Activated T-cell treated with anti-CD3 and anti-CD28 coated beads for 4 hours (primary cell): ENCODE results near the gene PLA2G5.
"Not testable (repeated sequence)": the region's sequence is repeated elsewhere in the genome, so short reads cannot be mapped to it uniquely, and the experiment has no call there.

ENCODE experiments used
- DNase-seq: peaks from one replicate; pipeline ENCODE4 v3.0.0-alpha.2; 2020

PLA2G5 gene

GRCh38 chr1:20069874-20070273 lies at the start of gene PLA2G5:
PLA2G5 (plus strand) TSS chr1:20070194; CDS start chr1:20084831, 14,637 bp downstream.
- DNase-seq, result no peak

- DNase-seq, result no peak
Observed at GRCh38 chr1:20028125-20028524, 41.9 kb upstream of the PLA2G5 start.

DNA sequence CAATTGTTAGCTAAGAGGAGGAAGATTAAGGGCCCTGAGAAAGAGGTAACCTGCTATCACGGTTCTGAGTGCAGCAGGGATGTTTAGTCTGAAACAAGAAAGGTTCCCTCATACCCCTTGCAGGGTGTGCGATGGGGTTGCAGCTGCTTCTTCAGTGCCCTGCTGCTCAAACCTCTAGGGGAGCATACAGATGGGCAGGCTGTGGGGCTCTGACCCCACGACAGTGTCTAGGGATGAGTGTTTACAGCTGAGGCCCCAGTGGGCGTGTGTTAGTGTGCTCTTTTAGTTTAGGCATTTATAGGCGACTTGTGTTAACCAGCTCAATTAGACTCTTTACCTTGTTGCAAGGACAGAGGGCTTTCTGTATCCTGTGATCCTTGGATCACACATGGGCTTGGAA lies 41.3 kb upstream of the PLA2G5 start:
- DNase-seq, result no peak

DNA sequence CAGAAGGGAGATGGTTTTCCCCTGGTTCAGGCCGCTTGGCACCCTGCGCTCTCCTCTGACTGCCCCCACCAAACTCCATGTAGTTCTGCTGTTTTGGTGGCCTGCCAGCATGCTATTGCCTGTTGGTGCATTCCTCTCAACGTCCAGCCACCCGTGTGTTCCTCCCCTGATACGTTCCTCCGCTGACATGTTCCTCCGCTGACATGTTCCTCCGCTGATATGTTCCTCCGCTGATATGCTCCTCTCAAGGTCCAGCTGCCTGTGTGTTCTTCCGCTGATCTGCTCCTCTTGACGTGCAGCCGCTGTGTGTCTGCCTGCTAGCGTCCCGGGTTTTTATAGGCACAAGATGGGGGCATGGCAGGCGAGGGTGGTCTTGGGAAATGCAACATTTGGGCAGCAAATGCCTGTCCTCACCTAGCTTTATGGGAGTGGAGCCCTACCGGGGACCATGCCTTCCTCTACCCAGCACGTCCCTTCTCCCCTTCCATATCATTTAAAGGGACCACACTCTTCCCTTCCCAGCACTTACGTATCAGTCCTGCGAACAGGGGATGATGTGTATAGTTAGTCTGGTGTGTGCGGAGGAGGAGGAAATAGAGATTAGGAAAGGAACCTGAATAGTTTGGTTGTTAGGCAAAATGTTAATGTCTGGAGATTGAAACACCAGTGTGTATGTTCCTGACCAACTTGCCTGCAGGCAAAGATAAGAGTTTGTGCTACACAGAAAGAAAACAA lies 40.6 kb upstream of the PLA2G5 start:
- no peak for DNase-seq

DNA sequence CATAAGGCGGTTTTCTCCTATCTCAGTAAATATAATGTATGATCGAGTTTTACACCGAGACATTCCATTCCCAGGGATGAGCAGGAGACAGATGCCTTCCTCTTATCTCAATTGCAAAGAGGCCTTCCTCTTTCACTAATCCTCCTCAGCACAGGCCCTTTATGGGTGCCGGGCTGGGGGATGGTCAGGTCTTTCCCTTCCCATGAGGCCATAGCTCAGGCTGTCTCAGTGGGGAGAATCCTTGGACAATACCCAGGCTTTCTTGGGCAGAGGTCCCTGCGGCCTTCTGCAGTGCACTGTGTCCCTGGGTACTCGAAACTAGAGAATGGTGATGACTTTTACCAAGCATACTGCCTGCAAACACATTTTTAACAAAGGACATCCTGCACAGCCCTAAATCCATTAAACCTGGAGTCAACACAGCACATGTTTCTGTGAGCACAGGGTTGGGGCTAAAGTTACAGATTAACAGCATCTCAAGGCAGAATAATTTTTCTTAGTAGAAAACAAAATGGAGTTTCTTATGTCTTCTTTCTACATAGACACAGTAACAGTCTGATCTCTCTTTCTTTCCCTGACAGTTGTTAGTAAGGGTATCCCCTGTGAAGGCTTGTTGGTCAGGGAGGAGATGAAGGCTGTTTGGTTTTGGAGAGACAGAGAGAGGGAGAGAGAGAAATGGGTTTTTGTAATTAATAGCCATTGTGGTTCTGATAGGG lies 39.4 kb upstream of the PLA2G5 start:
- not testable (repeated sequence) for DNase-seq

DNA sequence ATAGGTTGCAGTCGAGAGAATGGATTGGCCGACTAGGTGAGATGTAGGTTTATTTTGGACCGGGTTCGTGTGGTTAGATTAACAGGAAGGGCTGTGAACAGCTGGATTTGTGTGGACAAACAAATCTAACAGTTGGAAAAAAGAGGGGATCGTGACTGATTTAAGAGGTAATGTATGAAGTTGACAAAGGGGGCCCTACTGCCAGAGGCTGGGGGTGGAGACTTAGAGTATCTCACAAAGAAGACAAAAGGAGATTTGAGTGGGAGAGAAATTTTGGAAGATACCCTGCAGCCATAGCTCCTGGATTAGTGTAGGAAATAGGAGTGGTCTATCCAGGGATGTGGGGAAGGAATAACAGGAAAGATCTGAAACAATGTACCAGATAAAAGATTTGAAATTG lies 38.8 kb upstream of the PLA2G5 start:
- no peak for DNase-seq

DNA sequence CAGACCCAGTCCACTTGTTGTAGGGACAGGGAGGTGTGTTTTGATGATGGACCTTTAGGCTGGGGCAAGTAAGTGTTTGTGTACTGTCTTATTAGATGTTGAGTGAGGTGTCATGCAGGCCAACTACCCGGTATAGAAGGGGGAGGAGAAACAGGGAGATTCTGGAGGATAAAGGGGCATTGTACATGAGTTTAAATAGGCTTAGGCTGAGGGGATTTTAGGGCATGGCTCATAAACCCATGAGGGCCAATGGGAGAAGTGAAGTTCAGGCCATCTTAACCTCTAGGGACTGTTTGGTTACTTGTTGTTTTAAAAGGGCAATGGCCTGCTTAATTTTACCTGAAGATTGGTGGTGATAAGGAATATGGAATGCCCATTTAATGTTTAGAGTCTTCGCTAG lies 38.2 kb upstream of the PLA2G5 start:
- no peak for DNase-seq

- no peak for DNase-seq
Observed at GRCh38 chr1:20032425-20032824, 37.6 kb upstream of the PLA2G5 start.

DNA sequence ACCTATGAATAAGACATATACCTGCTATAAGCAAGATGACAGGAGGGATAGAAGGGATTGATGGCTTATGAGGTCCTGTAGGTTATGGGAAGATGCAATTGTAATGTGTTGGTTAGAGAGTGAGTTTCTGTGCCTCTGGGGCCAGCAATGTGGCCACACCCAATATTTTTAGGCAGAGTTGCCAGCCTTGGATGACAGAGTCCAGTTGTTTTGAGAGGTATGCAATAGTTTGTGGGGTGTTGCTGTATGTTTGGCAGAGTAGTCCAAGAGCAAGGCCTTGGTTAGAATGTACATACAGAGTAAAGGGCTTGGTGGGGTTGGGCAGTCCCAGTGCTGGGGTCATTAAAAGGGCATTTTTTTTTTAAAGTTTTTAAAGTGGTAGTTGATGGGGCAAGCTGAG lies 36.6 kb upstream of the PLA2G5 start:
- DNase-seq, result no peak

GRCh38 chr1:20035114-20035513 lies 34.9 kb upstream of the PLA2G5 start:
- no peak for DNase-seq

DNA sequence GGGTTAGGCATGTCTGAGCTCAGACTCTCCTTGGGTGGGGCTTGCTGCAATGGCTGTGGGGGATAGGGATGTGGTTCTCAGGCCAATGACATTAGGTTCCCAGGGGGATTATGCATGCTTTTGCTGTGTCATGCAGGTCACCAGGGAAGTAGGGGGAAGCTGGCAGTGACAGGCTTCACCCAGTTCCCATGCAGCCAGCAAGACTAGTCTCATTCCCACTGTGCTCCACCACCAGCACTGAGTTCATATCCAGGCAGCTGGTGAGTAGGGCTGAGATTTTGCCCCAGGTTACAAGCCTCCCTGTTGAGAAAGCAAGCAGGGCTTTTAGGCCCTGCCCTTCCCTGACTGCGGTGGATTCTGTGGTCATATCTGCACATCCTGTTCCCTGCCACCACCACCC lies 32.1 kb upstream of the PLA2G5 start:
- DNase-seq, result no peak

GRCh38 chr1:20047096-20047495 lies 22.9 kb upstream of the PLA2G5 start:
- no peak for DNase-seq

DNA sequence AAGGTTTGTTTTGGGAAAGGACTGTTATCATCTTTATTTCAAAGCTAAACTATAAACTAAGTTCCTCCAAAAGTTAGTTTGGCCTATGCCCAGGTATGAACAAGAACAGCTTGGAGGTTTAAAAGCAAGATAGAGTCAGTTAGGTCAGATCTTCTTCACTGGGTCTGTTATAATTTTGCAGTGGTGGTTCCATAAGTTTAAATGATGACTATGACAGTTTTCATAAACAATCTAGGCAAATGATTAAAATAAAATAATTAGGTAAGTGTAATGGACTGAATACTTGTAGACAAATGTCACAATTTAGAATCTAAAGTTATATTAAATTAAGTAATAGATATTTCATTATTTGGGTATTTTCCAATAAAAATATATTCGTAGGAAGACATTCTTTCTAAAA lies 21.4 kb upstream of the PLA2G5 start:
- no peak for DNase-seq

- DNase-seq, result not testable (repeated sequence)
Observed at GRCh38 chr1:20049056-20049798, 20.8 kb upstream of the PLA2G5 start.

- no peak for DNase-seq
Observed at GRCh38 chr1:20051218-20051829, 18.7 kb upstream of the PLA2G5 start.

DNA sequence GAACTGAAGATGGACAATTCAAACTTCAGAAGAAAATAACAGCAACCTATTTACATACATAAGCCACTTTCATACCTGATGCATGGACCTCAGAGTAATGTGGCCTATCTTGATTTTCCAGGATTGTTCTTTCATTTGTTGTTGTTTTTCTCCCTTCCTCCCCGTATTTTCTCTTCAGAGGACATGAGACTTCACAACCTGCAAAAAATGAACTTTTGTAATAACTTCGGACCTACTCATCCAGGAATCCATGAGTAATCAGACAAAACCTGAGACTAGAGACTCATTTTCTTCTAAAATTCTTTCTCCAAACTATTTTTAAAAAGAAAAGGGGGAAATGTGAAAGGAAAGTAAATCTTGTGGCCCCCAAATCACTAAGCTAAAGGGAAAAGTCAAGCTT lies 17.6 kb upstream of the PLA2G5 start:
- no peak for DNase-seq

DNA sequence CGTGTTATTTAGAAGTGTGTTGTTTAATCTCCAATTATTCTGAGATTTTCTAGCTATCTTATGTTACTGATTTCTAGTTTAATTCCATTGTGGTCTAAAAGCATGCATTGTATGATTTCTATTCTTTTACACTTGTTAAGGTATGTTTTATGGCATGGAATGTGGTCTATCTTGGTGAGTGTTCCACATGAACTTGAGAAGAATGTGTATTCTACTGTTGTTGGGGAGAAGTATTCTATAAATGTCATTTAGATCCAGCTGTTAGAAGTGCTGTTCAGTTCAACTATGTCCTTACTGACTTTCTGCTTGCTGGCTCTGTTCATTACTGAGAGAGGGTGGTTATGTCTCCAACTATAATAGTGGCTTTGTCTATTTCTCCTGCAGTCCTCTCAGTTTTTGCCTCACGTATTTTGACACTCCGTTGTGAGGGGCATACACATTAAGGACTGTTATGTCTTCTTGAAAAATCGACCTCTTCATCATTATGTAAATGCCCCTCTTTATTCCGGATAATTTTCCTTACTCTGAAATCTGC lies 12.0 kb upstream of the PLA2G5 start:
- no peak for DNase-seq

DNA sequence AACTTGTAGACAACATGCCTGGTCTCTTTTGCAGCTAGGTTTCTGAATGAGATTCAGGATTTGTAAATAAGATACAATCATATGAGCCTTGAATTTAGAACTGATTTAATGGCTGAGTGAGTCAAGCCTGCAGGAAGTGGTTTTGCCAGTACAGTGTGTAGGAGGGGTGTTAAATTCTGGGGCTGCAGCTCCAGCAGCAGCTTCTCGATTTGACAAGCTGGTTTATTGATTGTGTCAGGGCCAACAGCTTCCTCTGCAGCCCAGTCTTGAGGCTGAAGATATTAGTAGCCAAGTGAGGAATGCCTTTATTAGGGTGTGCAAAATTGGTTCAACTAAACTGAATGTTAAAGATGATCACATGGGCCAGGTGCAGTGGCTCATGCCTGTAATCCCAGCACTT lies 11.5 kb upstream of the PLA2G5 start:
- DNase-seq, result peak; percentile 20

- no peak for DNase-seq
Observed at GRCh38 chr1:20059847-20060246, 10.1 kb upstream of the PLA2G5 start.

DNA sequence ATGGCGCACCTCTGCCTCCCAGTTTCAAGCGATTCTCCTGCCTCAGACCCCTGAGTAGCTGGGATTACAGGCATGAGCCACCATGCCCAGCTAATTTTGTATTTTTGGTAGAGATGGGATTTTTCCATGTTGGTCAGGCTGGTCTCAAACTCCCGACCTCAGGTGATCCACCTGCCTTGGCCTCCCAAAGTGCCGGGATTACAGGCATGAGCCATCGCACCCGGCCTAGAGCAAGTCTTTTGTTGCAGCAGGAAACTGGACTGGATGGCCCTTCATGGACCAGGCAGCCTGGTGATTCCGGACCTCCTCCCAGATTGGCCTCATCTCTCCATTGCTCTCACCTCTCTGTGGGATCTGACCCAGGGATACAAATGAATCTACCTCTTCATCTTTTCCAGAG lies 9.2 kb upstream of the PLA2G5 start:
- not testable (repeated sequence) for DNase-seq

GRCh38 chr1:20061866-20062265 lies 8.1 kb upstream of the PLA2G5 start:
- DNase-seq, result no peak

DNA sequence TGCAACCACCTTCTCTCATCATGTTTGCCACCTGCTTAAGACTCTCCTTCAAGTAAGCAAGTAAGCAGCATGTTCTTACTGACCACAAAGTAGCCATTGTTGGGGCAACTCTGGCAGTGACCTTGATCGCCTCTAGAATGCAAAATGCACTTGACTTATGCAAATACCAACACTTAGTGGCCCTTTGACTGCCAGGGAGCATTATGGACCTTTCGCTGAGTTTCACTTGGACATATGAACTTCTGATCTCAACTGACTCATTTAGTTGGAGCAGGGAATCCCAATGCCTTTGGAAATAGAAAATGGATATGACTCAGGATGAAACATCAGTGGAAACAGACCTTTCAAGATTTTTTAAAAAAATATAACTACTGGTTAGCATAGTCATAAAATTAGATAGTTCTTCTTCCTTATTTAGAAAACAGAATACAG lies 6.1 kb upstream of the PLA2G5 start:
- DNase-seq, result no peak

GRCh38 chr1:20068722-20069121 lies 1.3 kb upstream of the PLA2G5 start:
- no peak for DNase-seq
